ENCODE results near the gene TXNIP. TPM values are rescaled to one million over a fixed set of nuclear protein-coding genes. Genes with fewer than 3 reads are reported as not detected.

Gene TXNIP
- polyA plus RNA-seq, 1 donor (not counting 4 experiments of a cell fraction or from before 2014, with no cell fraction given): 159 TPM

DNA sequence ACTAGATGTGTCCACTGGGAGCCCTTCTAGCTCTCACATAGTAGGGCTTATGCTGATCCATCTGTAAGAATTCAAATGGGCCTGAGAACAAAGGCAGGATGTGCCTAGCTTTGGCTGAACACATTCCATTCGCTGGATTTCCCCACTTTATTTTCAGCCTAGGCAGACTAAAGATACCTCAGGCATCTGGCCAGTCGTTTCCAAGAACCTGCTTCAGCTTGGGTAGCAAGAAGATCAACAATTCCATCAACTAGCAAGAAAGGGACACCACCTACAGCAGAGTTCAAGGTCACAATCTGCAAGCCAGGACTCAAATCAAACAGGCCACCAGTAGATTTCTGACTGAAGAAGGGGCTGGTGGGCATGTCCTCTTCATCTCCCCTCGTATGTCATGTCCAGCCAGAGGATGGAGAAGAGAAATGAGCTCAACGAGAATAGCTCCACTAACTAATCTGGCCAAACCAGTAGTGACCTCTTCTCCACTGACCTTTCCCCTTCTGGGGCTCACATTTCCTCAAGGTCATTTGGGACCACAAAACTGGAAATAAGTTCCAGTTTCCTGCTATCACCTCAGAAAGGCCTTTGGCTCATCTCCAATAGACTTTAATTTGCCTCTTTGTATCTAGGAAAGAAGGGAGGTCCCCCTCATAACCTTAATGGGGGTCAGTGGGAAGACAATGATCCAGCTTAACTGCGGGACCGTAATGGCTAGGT is 14.2 kb downstream of the TXNIP start:
- Histone ChIP-seq H3K27ac (ENCODE audit: control insufficient read depth, insufficient read depth, low read length) (no peak overlapping the region), H3K36me3 (ENCODE audit: control insufficient read depth in 2 of 2, extremely low read depth in 1 of 2, insufficient read depth in 2 of 2, low read length in 2 of 2) (no peaks in the 10 kb centered on the region), H3K9me3 (ENCODE audit: control insufficient read depth, low read depth, low read length) (no peaks in the 10 kb centered on the region), H3K27me3 (ENCODE audit: control insufficient read depth, extremely low read depth, insufficient read depth, low read length) (no peaks in the 10 kb centered on the region), H3K4me3 (ENCODE audit: control insufficient read depth in 2 of 3, extremely low read depth in 1 of 3, insufficient read depth in 2 of 3, low read depth in 1 of 3, low read length in 3 of 3) (no peak overlapping the region), H3K79me2 (ENCODE audit: control insufficient read depth, insufficient read depth, low read length) (no peaks in the 10 kb centered on the region), H3K4me2 (ENCODE audit: control insufficient read depth, extremely low read depth, insufficient read depth, low read depth, low read length) (no peak overlapping the region), H3K9me1 (ENCODE audit: control insufficient read depth, extremely low read depth, insufficient read depth, low read length) (no peaks in the 10 kb centered on the region), H3K9ac (ENCODE audit: control insufficient read depth, extremely low read depth, insufficient read depth, low read length) (no peak overlapping the region), H2AFZ (ENCODE audit: control insufficient read depth, low read length) (no peak overlapping the region), H4K20me1 (ENCODE audit: control insufficient read depth, extremely low read depth, insufficient read depth, low read length) (no peaks in the 10 kb centered on the region), H3K4me1 (ENCODE audit: control insufficient read depth, extremely low read depth, insufficient read depth, low read length) (peaks cover 61% of the 10 kb centered on the region)
- FAIRE-seq: no peak
- DNase-seq (ENCODE audit: low read depth, low spot score): no peak
- dilution Hi-C loops (cut with MboI; ENCODE audit: extremely low pct_ligation_motif_present, low sequenced_read_pairs): no loop called here
- TF ChIP-seq EZH2 (IDR thresholded peaks at IDR 0.05; ENCODE audit: low read length): no peak
- TF ChIP-seq, protein P1, sequence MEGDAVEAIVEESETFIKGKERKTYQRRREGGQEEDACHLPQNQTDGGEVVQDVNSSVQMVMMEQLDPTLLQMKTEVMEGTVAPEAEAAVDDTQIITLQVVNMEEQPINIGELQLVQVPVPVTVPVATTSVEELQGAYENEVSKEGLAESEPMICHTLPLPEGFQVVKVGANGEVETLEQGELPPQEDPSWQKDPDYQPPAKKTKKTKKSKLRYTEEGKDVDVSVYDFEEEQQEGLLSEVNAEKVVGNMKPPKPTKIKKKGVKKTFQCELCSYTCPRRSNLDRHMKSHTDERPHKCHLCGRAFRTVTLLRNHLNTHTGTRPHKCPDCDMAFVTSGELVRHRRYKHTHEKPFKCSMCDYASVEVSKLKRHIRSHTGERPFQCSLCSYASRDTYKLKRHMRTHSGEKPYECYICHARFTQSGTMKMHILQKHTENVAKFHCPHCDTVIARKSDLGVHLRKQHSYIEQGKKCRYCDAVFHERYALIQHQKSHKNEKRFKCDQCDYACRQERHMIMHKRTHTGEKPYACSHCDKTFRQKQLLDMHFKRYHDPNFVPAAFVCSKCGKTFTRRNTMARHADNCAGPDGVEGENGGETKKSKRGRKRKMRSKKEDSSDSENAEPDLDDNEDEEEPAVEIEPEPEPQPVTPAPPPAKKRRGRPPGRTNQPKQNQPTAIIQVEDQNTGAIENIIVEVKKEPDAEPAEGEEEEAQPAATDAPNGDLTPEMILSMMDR (optimal IDR thresholded peaks at IDR 0.05 in 1 of 3, IDR thresholded peaks at IDR 0.05 in 1 of 3, conservative IDR thresholded peaks at IDR 0.05 in 1 of 3; ENCODE audit: extremely low read depth in 1 of 3, insufficient read depth in 2 of 3, low read length in 3 of 3): no peak

DNA sequence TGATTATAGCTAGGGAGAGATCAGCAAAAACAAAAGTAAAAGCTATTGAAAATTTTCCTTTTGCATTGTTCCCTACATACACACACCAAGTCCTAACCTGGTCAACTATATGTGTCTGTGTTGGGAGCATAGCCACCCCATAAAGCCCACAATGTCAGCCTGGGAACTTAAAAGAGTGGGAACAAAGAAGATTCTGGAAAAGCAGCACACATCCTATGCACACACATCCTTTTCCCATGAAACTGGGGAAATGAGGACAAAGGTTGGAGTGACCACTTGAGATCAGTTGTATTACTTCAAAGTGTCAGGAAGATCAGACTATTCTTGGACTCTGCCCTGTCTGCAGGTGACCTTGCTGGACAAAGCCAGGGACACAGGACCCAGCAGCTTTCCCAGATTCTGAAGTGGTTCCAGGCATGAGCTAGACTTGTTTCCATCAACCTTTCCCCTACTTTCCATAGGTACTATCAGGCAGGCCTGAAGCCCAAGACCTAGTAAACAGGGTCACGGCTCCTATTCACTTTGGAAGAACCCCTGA is 15.9 kb downstream of the TXNIP start:
- H3K27ac ChIP-seq (ENCODE audit: control insufficient read depth, insufficient read depth, low read length): no peak overlapping the region

More for the DNA sequence above, 15.9 kb downstream of the TXNIP start:
- no peak overlapping the region for H3K4me3 ChIP-seq (ENCODE audit: control insufficient read depth in 2 of 3, extremely low read depth in 1 of 3, insufficient read depth in 2 of 3, low read depth in 1 of 3, low read length in 3 of 3)
- H3K36me3 ChIP-seq (ENCODE audit: control insufficient read depth in 2 of 2, extremely low read depth in 1 of 2, insufficient read depth in 2 of 2, low read length in 2 of 2): no peaks in the 10 kb centered on the region
- DNase-seq (ENCODE audit: low read depth, low spot score): no peak
- no peaks in the 10 kb centered on the region for H4K20me1 ChIP-seq (ENCODE audit: control insufficient read depth, extremely low read depth, insufficient read depth, low read length)
- H3K4me2 ChIP-seq (ENCODE audit: control insufficient read depth, extremely low read depth, insufficient read depth, low read depth, low read length): no peak overlapping the region
- no peak overlapping the region for H2AFZ ChIP-seq (ENCODE audit: control insufficient read depth, low read length)
- H3K9me1 ChIP-seq (ENCODE audit: control insufficient read depth, extremely low read depth, insufficient read depth, low read length): no peaks in the 10 kb centered on the region
- dilution Hi-C loops (cut with MboI; ENCODE audit: extremely low pct_ligation_motif_present, low sequenced_read_pairs): no loop called here
- H3K4me1 ChIP-seq (ENCODE audit: control insufficient read depth, extremely low read depth, insufficient read depth, low read length): peaks cover 55% of the 10 kb centered on the region
- H3K9me3 ChIP-seq (ENCODE audit: control insufficient read depth, low read depth, low read length): no peaks in the 10 kb centered on the region
- no peaks in the 10 kb centered on the region for H3K27me3 ChIP-seq (ENCODE audit: control insufficient read depth, extremely low read depth, insufficient read depth, low read length)
- no peak for FAIRE-seq
- no peak overlapping the region for H3K9ac ChIP-seq (ENCODE audit: control insufficient read depth, extremely low read depth, insufficient read depth, low read length)
- H3K79me2 ChIP-seq (ENCODE audit: control insufficient read depth, insufficient read depth, low read length): no peaks in the 10 kb centered on the region
- TF ChIP-seq, protein P1 (optimal IDR thresholded peaks at IDR 0.05 in 1 of 3, IDR thresholded peaks at IDR 0.05 in 1 of 3, conservative IDR thresholded peaks at IDR 0.05 in 1 of 3; ENCODE audit: extremely low read depth in 1 of 3, insufficient read depth in 2 of 3, low read length in 3 of 3): no peak
- TF ChIP-seq EZH2 (IDR thresholded peaks at IDR 0.05; ENCODE audit: low read length): no peak

Data from keratinocyte (primary cell).